AG10803 (cell line): ENCODE measurements around the gene PPARGC1A.

ENCODE experiments used
- DNase-seq: peaks from one replicate; pipeline ENCODE4 v3.0.0; 2010; ENCODE audit warnings: low read depth
- H3K4me3 ChIP-seq: 2 replicates; pipeline ENCODE4 v1.5.1; 2011; ENCODE audit warnings: mild to moderate bottlenecking, low read length, control low read depth
- TF ChIP-seq, protein P1 (sequence below): conservative IDR thresholded peaks from 2 replicates; pipeline ENCODE4 v1.5.1; 2011; ENCODE audit warnings: mild to moderate bottlenecking, low read length, control low read depth, inconsistent platforms

PPARGC1A gene

DNA sequence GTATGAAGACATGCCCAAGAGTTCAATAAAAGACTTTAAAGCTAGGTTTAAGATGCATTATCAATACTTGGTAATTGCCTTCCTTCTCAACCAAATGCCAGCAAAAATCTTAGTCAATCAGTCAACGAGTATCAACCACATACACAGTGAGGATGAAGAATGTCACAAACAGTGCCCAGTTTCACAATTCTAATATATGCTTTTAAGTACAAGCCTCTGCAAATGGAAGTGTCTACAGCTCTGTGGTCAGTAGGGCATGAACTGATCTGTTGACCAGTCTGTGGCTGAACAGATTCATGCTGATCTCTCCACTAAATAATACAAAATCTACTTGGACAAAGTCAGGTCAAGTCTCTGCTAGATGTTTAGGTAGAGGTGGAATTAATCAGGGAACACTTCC is 27.9 kb downstream of the PPARGC1A start:
- TF ChIP-seq, protein P1, sequence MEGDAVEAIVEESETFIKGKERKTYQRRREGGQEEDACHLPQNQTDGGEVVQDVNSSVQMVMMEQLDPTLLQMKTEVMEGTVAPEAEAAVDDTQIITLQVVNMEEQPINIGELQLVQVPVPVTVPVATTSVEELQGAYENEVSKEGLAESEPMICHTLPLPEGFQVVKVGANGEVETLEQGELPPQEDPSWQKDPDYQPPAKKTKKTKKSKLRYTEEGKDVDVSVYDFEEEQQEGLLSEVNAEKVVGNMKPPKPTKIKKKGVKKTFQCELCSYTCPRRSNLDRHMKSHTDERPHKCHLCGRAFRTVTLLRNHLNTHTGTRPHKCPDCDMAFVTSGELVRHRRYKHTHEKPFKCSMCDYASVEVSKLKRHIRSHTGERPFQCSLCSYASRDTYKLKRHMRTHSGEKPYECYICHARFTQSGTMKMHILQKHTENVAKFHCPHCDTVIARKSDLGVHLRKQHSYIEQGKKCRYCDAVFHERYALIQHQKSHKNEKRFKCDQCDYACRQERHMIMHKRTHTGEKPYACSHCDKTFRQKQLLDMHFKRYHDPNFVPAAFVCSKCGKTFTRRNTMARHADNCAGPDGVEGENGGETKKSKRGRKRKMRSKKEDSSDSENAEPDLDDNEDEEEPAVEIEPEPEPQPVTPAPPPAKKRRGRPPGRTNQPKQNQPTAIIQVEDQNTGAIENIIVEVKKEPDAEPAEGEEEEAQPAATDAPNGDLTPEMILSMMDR: no peak
- no peak for DNase-seq
- H3K4me3 ChIP-seq: no peak overlapping the region

DNA sequence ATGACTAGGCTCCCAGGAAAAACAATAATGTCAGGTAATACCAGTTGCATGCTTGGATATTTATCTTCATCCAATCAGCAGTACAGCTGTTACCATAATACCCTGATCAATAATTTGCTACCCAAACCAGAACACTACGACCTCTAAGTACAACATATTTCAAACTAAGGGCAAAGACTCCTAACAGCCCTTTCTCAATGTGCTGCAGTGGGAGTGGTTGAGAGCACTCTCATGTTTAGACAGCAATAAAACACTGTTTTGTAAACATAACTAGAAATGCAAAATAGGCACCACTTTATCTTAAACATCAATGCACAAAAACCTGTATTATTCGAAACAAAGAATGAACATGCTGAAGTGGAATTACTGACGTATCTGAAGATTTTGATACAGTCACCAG is 28.9 kb downstream of the PPARGC1A start:
- TF ChIP-seq, protein P1: no peak
- DNase-seq: no peak
- no peak overlapping the region for H3K4me3 ChIP-seq

DNA sequence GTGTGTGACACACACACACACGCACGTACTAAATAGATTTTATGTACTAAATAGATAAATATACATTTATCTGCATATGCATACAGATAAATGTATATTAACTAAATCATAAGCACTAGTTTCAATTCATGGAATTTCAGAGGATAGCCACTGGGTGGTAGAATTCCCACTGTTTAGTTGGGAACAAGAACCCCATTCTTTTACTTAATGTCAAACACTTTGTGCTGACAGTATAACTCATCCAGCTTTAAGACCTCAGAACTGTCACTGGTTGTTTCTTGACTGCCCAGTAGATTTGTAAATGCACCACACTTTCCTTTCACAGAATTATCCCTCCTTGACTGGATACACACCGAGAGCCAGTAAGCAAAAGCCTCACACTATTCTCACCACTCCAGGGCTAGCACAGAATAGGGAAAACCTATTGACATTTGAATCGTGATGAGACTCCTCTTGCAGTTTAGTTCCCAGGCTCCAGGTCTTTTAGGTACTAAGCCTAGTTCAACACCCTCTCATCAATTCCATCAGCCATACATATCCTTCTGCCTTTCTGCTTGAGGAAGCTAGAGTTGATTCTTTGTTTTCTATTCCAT is 32.4 kb downstream of the PPARGC1A start:
- TF ChIP-seq, protein P1: peak; percentile 37; the same call in 1 of the 2 replicates
- peak; percentile 28 for DNase-seq
- no peak overlapping the region for H3K4me3 ChIP-seq

DNA sequence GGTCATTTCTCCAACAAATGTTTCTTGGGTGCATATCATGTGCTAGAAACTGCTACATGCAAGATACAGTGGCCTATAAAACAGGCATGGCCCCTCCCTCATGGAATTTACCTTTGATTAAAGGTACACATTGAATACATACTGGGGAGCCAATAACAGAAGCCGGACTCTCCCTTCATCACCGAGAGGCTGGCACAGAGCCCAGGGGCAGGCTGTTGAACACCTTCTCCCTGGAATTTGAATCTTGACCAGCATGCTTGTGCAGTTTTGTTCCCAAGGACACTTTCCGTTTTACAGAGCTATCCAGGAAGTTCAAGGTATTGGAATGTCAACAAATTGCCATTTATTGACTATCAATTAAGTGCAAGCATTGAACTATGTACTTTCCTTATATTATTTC is 33.2 kb downstream of the PPARGC1A start:
- DNase-seq: no peak
- TF ChIP-seq, protein P1: no peak
- no peak overlapping the region for H3K4me3 ChIP-seq

DNA sequence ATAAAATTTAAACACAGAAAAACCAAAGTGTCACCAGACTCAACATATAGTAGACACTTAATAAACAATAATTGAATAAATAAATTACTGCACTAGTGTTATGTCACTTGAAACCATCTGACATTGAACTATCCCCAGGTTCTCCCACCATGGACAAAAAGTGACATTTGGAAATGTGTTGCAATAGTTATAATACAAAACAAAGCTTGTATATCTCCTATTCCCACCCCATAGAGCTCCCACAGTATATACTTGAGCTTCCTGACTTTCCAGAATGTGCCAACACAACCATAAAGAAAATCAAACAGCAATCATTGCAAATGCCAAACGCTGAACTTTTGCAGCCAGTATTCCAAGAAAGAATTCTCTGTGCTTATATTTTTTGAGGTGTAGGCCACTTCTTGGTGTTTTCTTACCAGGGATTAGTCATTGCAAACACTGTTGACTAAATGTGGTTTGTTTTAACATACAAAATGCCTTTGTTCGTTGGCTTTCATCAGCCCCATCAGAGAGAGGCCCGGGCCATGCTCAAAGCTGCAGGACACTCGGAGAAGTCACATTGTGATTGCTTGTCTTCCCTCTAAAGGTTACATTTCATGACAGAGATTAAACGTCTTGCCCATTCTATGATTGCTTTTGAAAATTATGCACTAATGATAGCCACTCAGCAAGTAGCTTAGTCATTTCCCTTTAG is 33.8 kb downstream of the PPARGC1A start:
- no peak for DNase-seq

DNA sequence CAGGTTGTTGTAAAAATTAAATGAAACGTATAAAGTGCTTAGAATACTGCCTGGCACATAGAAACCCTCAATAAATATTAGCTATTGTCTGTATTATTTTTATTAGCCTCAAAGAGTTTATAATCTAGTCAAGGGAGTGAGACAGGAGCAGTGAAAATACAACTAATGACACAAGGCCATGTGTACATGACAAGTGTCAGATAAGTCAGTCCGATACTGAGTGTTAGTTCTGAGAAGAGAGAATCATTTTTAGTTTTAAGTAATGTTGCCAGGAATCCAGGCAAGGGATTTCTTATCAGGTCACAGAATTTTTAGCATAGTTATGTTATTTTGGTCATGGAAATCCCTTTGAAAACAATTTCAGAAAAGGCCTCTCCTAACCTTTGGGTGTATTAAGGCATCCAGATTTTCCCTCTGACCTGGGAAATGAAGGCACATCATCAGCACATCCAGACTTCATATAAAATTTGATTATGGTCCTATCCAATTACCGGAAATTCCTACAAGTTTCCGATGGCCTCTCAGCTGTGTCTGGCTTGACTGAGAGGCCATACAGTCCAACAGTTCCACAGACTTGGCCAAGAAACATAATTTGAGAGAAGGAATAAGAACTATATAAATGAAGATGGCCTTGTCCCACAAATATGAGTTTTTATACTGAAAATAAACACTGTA is 35.7 kb downstream of the PPARGC1A start:
- H3K4me3 ChIP-seq: no peak overlapping the region
- no peak for DNase-seq
- TF ChIP-seq, protein P1: no peak

More for the DNA sequence above, 33.8 kb downstream of the PPARGC1A start:
- no peak overlapping the region for H3K4me3 ChIP-seq
- TF ChIP-seq, protein P1: no peak
